GM19452 (cell line): Measurements from ENCODE around the gene CNIH2.
"Not testable (repeated sequence)": the region's sequence is repeated elsewhere in the genome, so short reads cannot be mapped to it uniquely, and the experiment has no call there.

Source experiments
- ATAC-seq: cut with Tn5 transposase; IDR thresholded peaks from one replicate; pipeline ENCODE4 v1.9.1; 2021; ENCODE audit not compliant: unreplicated experiment

CNIH2 gene

GRCh38 chr11:66289548-66290329, 11.8 kb downstream of the CNIH2 start:
- ATAC-seq = peak; percentile 41

- no peak for ATAC-seq
Observed at GRCh38 chr11:66290330-66290621, 12.3 kb downstream of the CNIH2 start.

DNA sequence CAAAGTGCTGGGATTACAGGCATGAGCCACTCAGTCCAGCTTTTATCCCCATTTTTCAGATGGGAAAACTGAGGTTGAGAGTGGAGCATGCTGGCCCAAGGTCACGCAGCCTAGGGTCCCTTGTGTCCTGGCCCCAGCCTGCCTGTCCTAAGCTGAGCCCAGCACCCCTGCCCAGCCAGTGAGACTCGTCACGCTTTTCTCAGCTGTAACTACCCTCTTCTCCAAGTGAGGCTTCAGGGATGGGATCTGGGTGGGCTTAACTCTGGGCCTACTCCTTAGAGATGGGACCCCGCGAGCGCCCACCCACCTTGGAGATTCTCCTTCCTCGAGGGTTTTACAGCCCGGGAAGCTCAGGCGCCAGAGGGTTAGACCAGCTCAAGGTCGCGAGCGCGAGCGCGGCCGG, 13.3 kb downstream of the CNIH2 start:
- no peak for ATAC-seq

GRCh38 chr11:66291706-66292542, 13.9 kb downstream of the CNIH2 start, which contains the start of gene TMEM151A:
Gene TMEM151A, plus strand, starts transcription at chr11:66291894. Its CDS starts 120 bp downstream, at chr11:66292014.
- no peak for ATAC-seq

GRCh38 chr11:66292543-66293332, 14.8 kb downstream of the CNIH2 start:
- ATAC-seq = no peak

- ATAC-seq = no peak
Observed at GRCh38 chr11:66293352-66293751, 15.4 kb downstream of the CNIH2 start.

GRCh38 chr11:66293777-66294625, 16.0 kb downstream of the CNIH2 start:
- ATAC-seq = no peak

DNA sequence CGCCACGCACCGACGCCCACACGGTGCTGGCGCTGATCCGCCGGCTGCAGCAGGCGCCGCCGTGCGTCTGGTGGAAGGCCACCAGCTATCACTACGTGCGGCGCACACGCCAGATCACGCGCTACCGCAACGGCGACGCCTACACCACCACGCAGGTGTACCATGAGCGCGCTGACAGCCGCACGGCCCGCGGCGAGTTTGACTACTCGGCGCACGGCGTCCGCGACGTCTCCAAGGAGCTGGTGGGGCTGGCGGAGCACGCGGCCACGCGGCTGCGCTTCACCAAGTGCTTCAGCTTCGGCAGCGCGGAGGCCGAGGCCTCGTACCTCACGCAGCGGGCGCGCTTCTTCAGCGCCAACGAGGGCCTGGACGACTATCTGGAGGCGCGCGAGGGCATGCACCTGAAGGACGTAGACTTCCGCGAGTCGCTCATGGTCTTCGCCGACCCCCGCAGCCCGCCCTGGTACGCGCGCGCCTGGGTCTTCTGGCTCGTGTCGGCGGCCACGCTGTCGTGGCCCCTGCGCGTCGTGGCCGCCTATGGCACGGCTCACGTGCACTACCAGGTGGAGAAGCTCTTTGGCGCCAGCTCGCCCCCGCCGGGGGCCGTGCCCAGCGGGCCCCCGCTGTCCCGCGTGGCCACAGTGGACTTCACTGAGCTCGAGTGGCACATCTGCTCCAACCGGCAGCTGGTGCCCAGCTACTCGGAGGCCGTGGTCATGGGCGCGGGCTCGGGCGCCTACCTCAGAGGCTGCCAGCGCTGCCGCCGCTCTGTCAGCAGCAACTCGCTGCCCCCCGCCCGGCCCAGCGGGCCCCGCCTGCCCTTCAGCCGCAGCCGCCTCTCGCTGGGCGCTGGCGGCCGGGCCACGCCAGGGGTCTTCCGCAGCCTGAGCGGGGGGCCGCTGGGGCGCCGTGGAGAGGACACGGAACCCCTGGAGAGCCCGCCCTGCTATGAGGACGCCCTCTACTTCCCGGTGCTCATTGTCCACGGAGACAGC, 16.9 kb downstream of the CNIH2 start:
- ATAC-seq = no peak

GRCh38 chr11:66297610-66298009, 19.6 kb downstream of the CNIH2 start:
- ATAC-seq = no peak

DNA sequence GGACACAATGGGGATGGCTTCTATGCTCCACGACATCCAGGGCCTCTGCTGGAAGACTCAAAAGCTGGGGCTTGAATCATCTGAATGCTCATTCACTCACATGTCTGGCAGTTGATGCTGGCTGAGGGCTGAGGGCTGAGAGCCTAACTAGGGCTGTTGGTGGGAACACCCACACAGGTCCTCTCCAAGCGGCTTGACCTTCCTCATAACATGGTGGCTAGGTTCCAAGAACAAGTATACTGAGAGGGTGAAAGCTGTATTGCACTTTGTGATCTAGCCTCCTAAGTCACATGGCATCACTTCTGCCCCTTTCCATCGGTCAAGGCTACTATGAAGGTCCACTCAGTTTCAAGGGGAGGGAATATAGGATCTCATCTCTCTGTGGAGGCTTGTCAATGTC, 21.2 kb downstream of the CNIH2 start:
- ATAC-seq = no peak

GRCh38 chr11:66302656-66303055, 24.7 kb downstream of the CNIH2 start:
- no peak for ATAC-seq

- ATAC-seq = no peak
Observed at GRCh38 chr11:66309475-66309874, 31.5 kb downstream of the CNIH2 start.

- no peak for ATAC-seq
Observed at GRCh38 chr11:66310324-66310723, 32.3 kb downstream of the CNIH2 start.

GRCh38 chr11:66310803-66311440, 32.9 kb downstream of the CNIH2 start:
- not testable (repeated sequence) for ATAC-seq

GRCh38 chr11:66311470-66311964, 33.5 kb downstream of the CNIH2 start:
- no peak for ATAC-seq

DNA sequence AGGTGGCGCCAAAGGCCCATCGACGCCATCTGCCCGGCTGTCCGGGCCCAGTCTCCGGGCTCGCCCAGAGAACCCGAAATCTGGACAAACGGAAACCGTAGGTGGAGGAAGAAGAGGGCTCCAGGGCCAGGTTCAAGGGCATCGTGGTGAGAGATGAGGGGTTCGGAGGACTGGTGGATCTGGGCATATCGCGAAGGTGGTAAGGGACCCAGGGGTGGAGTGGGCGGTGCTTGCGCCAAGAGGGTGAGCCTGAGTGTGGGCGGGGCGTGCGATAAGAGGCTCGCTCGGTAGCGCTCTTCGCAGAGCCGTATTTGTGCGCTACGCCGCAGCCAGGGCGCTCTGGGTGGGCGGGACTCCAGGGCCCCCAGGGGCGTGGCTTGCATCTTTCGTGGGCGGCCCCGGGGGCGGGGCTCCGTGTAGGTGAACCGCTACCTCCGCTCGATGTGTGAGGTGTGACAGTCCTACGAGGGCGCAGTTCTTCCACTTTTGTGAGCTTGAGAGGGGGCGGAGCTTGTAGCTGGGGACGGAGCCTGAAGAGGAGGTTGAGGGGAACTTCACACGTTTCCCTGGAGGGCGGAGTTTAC, 34.1 kb downstream of the CNIH2 start:
- peak; percentile 60 for ATAC-seq

DNA sequence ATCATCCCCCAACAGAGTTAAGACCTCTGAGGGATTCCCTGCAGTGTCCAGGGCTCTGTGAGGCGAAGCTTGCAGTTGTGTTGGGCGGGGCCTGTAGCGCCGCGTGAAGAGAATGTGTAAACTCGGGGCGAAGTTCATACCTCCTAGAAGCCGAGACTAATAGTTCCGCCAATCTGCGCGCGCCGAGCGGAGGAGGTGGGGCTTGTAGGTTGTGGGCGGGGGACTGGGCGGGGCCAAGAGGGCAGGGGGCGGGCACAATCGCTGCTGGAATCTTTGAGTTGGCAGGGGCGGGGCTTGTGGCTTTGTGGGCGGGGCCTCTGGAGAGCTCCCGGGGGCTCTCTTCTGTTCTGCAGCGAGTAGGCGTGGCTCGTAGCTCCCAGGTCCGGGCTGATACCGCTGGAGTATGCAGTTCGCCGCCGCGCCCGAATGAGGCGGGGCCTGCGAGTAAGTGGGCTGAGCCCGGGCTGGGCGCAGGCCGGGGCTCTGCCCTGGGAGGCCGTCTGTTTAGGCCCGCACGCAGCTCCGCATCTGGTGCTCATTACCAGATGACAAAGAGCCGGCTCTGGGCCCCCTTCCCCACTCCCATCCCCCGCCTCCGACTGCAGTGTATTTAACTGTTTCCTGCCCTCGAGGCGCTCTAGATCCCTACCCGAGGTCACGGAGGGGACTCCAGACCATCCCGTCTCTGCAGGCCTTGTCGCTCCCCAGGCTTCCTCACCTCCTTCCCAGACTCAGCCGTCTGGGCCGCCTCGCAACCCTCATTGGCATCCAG, 34.8 kb downstream of the CNIH2 start:
- peak; percentile 54 for ATAC-seq
